ENCODE results near the gene SYNE2. TPM values are rescaled to one million over a fixed set of nuclear protein-coding genes. Genes with fewer than 3 reads are reported as not detected.

The SYNE2 gene
- total RNA-seq, 1 donor from 2014 or later = 145 TPM

DNA sequence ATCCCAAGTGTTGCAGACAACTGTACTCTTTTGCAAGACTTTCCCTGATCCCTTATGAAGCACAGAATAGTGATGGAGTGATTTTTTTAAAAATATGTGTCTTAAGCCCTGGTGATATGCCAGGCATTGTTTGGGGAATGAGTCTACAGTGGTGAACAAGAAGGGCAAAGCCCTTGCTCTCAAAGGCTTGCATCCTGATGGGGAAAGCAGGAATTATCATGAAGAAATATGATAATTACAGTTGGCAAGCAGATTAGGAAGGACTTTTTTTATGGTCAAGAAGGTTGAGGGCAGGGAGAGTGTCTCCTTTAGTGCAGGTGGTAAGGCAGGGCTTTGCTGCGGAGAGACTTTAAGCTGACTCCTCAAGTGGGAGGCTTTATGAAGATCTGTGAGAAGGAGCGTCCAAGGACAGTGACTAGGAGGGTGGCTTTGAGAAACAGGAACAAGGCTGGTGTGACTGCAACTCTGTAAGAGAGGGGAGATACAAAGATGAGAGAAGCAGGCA is 100.2 kb downstream of the SYNE2 start:
- no peaks in the 10 kb centered on the region for H3K27me3 ChIP-seq
- no peak for DNase-seq (ENCODE audit: extremely low spot score in 2 of 2)
- no peak overlapping the region for H3K4me3 ChIP-seq
- H3K4me1 ChIP-seq = no peaks in the 10 kb centered on the region
- TF ChIP-seq POLR2A (IDR thresholded peaks at IDR 0.05) = no peak
- TF ChIP-seq POLR2AphosphoS5 (IDR thresholded peaks at IDR 0.05; ENCODE audit: insufficient read depth in 1 of 2, low read depth in 1 of 2) = no peak
- TF ChIP-seq, protein P1, sequence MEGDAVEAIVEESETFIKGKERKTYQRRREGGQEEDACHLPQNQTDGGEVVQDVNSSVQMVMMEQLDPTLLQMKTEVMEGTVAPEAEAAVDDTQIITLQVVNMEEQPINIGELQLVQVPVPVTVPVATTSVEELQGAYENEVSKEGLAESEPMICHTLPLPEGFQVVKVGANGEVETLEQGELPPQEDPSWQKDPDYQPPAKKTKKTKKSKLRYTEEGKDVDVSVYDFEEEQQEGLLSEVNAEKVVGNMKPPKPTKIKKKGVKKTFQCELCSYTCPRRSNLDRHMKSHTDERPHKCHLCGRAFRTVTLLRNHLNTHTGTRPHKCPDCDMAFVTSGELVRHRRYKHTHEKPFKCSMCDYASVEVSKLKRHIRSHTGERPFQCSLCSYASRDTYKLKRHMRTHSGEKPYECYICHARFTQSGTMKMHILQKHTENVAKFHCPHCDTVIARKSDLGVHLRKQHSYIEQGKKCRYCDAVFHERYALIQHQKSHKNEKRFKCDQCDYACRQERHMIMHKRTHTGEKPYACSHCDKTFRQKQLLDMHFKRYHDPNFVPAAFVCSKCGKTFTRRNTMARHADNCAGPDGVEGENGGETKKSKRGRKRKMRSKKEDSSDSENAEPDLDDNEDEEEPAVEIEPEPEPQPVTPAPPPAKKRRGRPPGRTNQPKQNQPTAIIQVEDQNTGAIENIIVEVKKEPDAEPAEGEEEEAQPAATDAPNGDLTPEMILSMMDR (IDR thresholded peaks at IDR 0.05) = no peak
- no peak overlapping the region for H3K27ac ChIP-seq
- intact Hi-C loops (cut with DNase I) = loop anchor here (10.0 kb wide), 1 partner anchor 98 kb away; the partner anchor contains the start of gene SYNE2
- H3K9me3 ChIP-seq = no peaks in the 10 kb centered on the region
- H3K36me3 ChIP-seq = peaks cover 0 to 25% of the 10 kb centered on the region in 2 donors

- Histone ChIP-seq H3K27me3 (no peaks in the 10 kb centered on the region), H3K9me3 (no peaks in the 10 kb centered on the region), H3K4me1 (no peaks in the 10 kb centered on the region), H3K27ac (no peak overlapping the region), H3K4me3 (no peak overlapping the region), H3K36me3 (peaks cover 0 to 13% of the 10 kb centered on the region in 2 donors)
- intact Hi-C loops (cut with DNase I) = loop anchor here (10.0 kb wide), 1 partner anchor 102 kb away; the partner anchor contains the start of gene SYNE2
- TF ChIP-seq POLR2AphosphoS5 (IDR thresholded peaks at IDR 0.05; ENCODE audit: insufficient read depth in 1 of 2, low read depth in 1 of 2) (no peak), POLR2A (IDR thresholded peaks at IDR 0.05) (no peak)
- TF ChIP-seq, protein P1 (IDR thresholded peaks at IDR 0.05) = no peak
- DNase-seq (ENCODE audit: extremely low spot score in 2 of 2) = no peak
Measured at GRCh38 chr14:63956326-63956725, 103.5 kb downstream of the SYNE2 start.

GRCh38 chr14:63960926-63961567 is 108.2 kb downstream of the SYNE2 start:
- H3K36me3 ChIP-seq = no peaks in the 10 kb centered on the region
- TF ChIP-seq POLR2AphosphoS5 (IDR thresholded peaks at IDR 0.05; ENCODE audit: insufficient read depth in 1 of 2, low read depth in 1 of 2) = no peak
- intact Hi-C loops (cut with DNase I) = no loop called here

DNA sequence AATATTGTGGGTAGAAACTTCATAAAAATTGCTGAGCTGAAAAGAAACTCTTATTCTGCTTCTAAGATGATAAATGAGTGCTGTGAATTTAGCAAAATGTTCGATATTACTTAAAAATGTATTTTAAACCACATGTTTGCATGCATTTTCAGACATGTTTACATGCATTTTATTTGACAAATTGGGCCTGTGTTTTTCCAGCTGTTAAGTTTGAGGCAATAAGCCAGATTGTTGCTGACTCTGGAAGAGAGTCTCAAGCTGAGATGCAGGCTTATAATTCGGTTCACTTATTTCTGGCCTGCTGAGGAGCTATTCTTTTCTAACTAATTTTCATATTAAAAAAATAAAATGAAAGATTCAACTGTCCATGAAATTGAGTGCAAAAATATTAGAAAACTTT is 110.1 kb downstream of the SYNE2 start:
- Histone ChIP-seq H3K36me3 (no peaks in the 10 kb centered on the region), H3K9me3 (no peaks in the 10 kb centered on the region), H3K4me1 (no peaks in the 10 kb centered on the region), H3K4me3 (no peak overlapping the region), H3K27ac (no peak overlapping the region), H3K27me3 (no peaks in the 10 kb centered on the region)
- no peak for DNase-seq (ENCODE audit: extremely low spot score in 2 of 2)
- TF ChIP-seq POLR2AphosphoS5 (IDR thresholded peaks at IDR 0.05; ENCODE audit: insufficient read depth in 1 of 2, low read depth in 1 of 2) (no peak), POLR2A (IDR thresholded peaks at IDR 0.05) (no peak)
- TF ChIP-seq, protein P1 (IDR thresholded peaks at IDR 0.05) = no peak
- intact Hi-C loops (cut with DNase I) = no loop called here

More at GRCh38 chr14:63960926-63961567, 108.2 kb downstream of the SYNE2 start:
- Histone ChIP-seq H3K27me3 (no peaks in the 10 kb centered on the region), H3K4me3 (no peak overlapping the region), H3K27ac (no peak overlapping the region), H3K9me3 (no peaks in the 10 kb centered on the region), H3K4me1 (no peaks in the 10 kb centered on the region)
- no peak for DNase-seq (ENCODE audit: extremely low spot score in 2 of 2)

- Histone ChIP-seq H3K36me3 (no peaks in the 10 kb centered on the region), H3K27ac (no peak overlapping the region), H3K4me3 (no peak overlapping the region), H3K27me3 (no peaks in the 10 kb centered on the region), H3K4me1 (no peaks in the 10 kb centered on the region), H3K9me3 (no peaks in the 10 kb centered on the region)
- TF ChIP-seq POLR2AphosphoS5 (IDR thresholded peaks at IDR 0.05; ENCODE audit: insufficient read depth in 1 of 2, low read depth in 1 of 2) (no peak), POLR2A (IDR thresholded peaks at IDR 0.05) (no peak)
- TF ChIP-seq, protein P1 (IDR thresholded peaks at IDR 0.05) = no peak
- intact Hi-C loops (cut with DNase I) = no loop called here
- no peak for DNase-seq (ENCODE audit: extremely low spot score in 2 of 2)
Measured at GRCh38 chr14:63963439-63963838, 110.6 kb downstream of the SYNE2 start.

All from vagina (tissue), 2 donors.